Activated CD8-positive, alpha-beta T cell treated with anti-CD3 and anti-CD28 coated beads for 36 hours (primary cell): ENCODE results near the gene ABCA4. TPM values are rescaled to one million over a fixed set of nuclear protein-coding genes. Genes with fewer than 3 reads are reported as not detected.

Experiments
- ATAC-seq: fragments of 200-7000 bp; cut with Tn5 transposase; one replicate; pipeline ENCODE4 v1.10.0; 2021; ENCODE audit warnings: mild to moderate bottlenecking, moderate library complexity
- CTCF ChIA-PET: fragments of 350-600 bp; sonication (Branson Sonifier 250); formaldehyde crosslinking; loops from one replicate; lab custom pipeline; 2021; ENCODE audit warnings: antibody characterized with exemption; lab: Charles Lee
- POLR2A ChIA-PET: fragments of 350-600 bp; sonication (Branson Sonifier 250); formaldehyde crosslinking; loops from one replicate; lab custom pipeline; 2021; ENCODE audit warnings: antibody characterized with exemption; lab: Charles Lee
- DNase-seq: peaks from one replicate; pipeline ENCODE4 v3.0.0-alpha.2; 2020
- H3K27ac Mint-ChIP-seq: one replicate; pipeline ENCODE4 v1.8.0; 2021; ENCODE audit warnings: mild to moderate bottlenecking, mixed read lengths
- H3K27me3 Mint-ChIP-seq: one replicate; pipeline ENCODE4 v1.8.0; 2021; ENCODE audit warnings: mixed read lengths
- H3K36me3 Mint-ChIP-seq: one replicate; pipeline ENCODE4 v1.8.0; 2021; ENCODE audit warnings: low read depth, mixed read lengths
- H3K4me1 Mint-ChIP-seq: one replicate; pipeline ENCODE4 v1.8.0; 2021; ENCODE audit warnings: low read depth, mixed read lengths
- H3K4me3 Mint-ChIP-seq: one replicate; pipeline ENCODE4 v1.8.0; 2021; ENCODE audit warnings: mild to moderate bottlenecking, moderate library complexity, mixed read lengths
- H3K9me3 Mint-ChIP-seq: one replicate; pipeline ENCODE4 v1.8.0; 2021; ENCODE audit warnings: mixed read lengths
- CTCF ChIP-seq: fragments of 200-600 bp; IDR thresholded peaks from one replicate; pipeline ENCODE4 v1.8.0; 2022; ENCODE audit warnings: antibody characterized with exemption, mild to moderate bottlenecking
- intact Hi-C: fragments of 100-400 bp; cut with micrococcal nuclease; formaldehyde crosslinking; loops from one replicate; pipeline ENCODE4 v1.10.0; 2022
- total RNA-seq, 2 experiments: library from RNA; stranded (reverse); gene quantifications; one replicate each; pipeline ENCODE4 v1.2.3, GENCODE V29; 2021

Gene ABCA4
- total RNA-seq, 2 experiments from 2014 or later, result not detected

GRCh38 chr1:94061513-94062443 is 59.2 kb downstream of the ABCA4 start:
- CTCF ChIA-PET, result interaction anchor here (0.7 to 4.4 kb wide), 21 partner anchors 9 to 742 kb away, joined by 3 to 26 read pairs (median 4); no protein-coding TSS in a partner anchor
- peaks cover 4% of the 10 kb centered on the region for H3K27me3 Mint-ChIP-seq
- POLR2A ChIA-PET, result interaction anchor here (0.6 kb wide), 1 partner anchor 164 kb away, joined by 3 read pairs; no protein-coding TSS in a partner anchor

GRCh38 chr1:94060720-94061119 is 60.2 kb downstream of the ABCA4 start:
- Mint-ChIP-seq H3K4me3 (no peak overlapping the region), H3K4me1 (no peaks in the 10 kb centered on the region), H3K27ac (no peak overlapping the region), H3K27me3 (peaks cover 4% of the 10 kb centered on the region), H3K9me3 (no peaks in the 10 kb centered on the region), H3K36me3 (no peaks in the 10 kb centered on the region)
- POLR2A ChIA-PET, result no interaction called here
- intact Hi-C loops, result loop anchor here (5.0 kb wide), 2 partner anchors 277 to 747 kb away; no protein-coding TSS in a partner anchor
- no peak for ATAC-seq
- no peak for DNase-seq
- TF ChIP-seq CTCF, result no peak
- CTCF ChIA-PET, result interaction anchor here (1.0 to 4.4 kb wide), 6 partner anchors 11 to 746 kb away, joined by 3 to 22 read pairs (median 4); no protein-coding TSS in a partner anchor

More at GRCh38 chr1:94061513-94062443, 59.2 kb downstream of the ABCA4 start:
- ATAC-seq (peak; percentile 85), DNase-seq (peak; percentile 67)
- H3K36me3 Mint-ChIP-seq, result no peaks in the 10 kb centered on the region
- no peak overlapping the region for H3K4me3 Mint-ChIP-seq
- H3K4me1 Mint-ChIP-seq, result no peaks in the 10 kb centered on the region
- no peak overlapping the region for H3K27ac Mint-ChIP-seq
- peak; percentile 85 for TF ChIP-seq CTCF
- intact Hi-C loops, result loop anchor here (5.0 kb wide), 2 partner anchors 276 to 746 kb away; no protein-coding TSS in a partner anchor
- no peaks in the 10 kb centered on the region for H3K9me3 Mint-ChIP-seq

- TF ChIP-seq CTCF, result no peak
- H3K9me3 Mint-ChIP-seq, result no peaks in the 10 kb centered on the region
- H3K4me3 Mint-ChIP-seq, result no peak overlapping the region
- no peaks in the 10 kb centered on the region for H3K4me1 Mint-ChIP-seq
- ATAC-seq (no peak), DNase-seq (no peak)
- intact Hi-C loops, result no loop called here
- ChIA-PET POLR2A (interaction anchor here (0.6 kb wide), 1 partner anchor 16 kb away, joined by 3 read pairs; no protein-coding TSS in a partner anchor), CTCF (interaction anchor here (1.0 to 2.1 kb wide), 3 partner anchors 19 to 277 kb away, joined by 3 to 12 read pairs (median 6); no protein-coding TSS in a partner anchor)
- H3K27ac Mint-ChIP-seq, result no peak overlapping the region
- H3K36me3 Mint-ChIP-seq, result no peaks in the 10 kb centered on the region
- H3K27me3 Mint-ChIP-seq, result peaks cover 8% of the 10 kb centered on the region
These were observed 62.2 kb downstream of the ABCA4 start for GRCh38 chr1:94058766-94059165.

GRCh38 chr1:94056996-94057395 is 64.0 kb downstream of the ABCA4 start:
- no peak for DNase-seq
- no peak for TF ChIP-seq CTCF
- intact Hi-C loops, result no loop called here
- Mint-ChIP-seq H3K36me3 (no peaks in the 10 kb centered on the region), H3K4me3 (no peak overlapping the region), H3K4me1 (no peaks in the 10 kb centered on the region), H3K27me3 (peaks cover 8% of the 10 kb centered on the region), H3K27ac (no peak overlapping the region), H3K9me3 (no peaks in the 10 kb centered on the region)
- ChIA-PET CTCF (no interaction called here), POLR2A (no interaction called here)
- no peak for ATAC-seq
